IMR-90 (cell line): ENCODE results near the gene EIF4B. TPM values are rescaled to one million over a fixed set of nuclear protein-coding genes. Genes with fewer than 3 reads are reported as not detected.

Experiments
- ATAC-seq: fragments of 200-7000 bp; cut with Tn5 transposase; 2 replicates; pipeline ENCODE4 v1.9.1; 2020; ENCODE audit warnings: low read depth, mild to moderate bottlenecking, moderate library complexity
- BruUV-seq: library from RNA; stranded (reverse); fragments of 400-500 nt; replicated peaks from 2 replicates; lab custom pipeline; 2021; lab: Mats Ljungman, UMichigan
- CTCF ChIA-PET: fragments of 300-600 bp; formaldehyde crosslinking; extraction: SDS; loops from one replicate; lab custom pipeline; 2021; ENCODE audit warnings: antibody characterized with exemption; lab: Yijun Ruan, JAX
- POLR2A ChIA-PET: fragments of 300-600 bp; sonication (Branson Sonifier 250); formaldehyde crosslinking; loops from one replicate; lab custom pipeline; 2022; ENCODE audit warnings: antibody characterized with exemption; ENCODE audit not compliant: unreplicated experiment; lab: Charles Lee
- DNase-seq: peaks from one replicate; pipeline ENCODE4 v3.0.0; 2013
- H2AFZ ChIP-seq: replicated peaks from 2 replicates; pipeline ENCODE3; 2013; ENCODE audit warnings: low read length, mild to moderate bottlenecking; ENCODE audit not compliant: poor library complexity
- H2AK5ac ChIP-seq: 2 replicates; pipeline ENCODE4 v1.6.1; 2013; ENCODE audit warnings: low read depth, low read length, inconsistent platforms
- H2AK9ac ChIP-seq: replicated peaks from 2 replicates; pipeline ENCODE3; 2013; ENCODE audit warnings: mild to moderate bottlenecking, low read depth, low read length, moderate library complexity; ENCODE audit not compliant: poor library complexity
- H2BK120ac ChIP-seq: 2 replicates; pipeline ENCODE4 v1.6.1; 2013; ENCODE audit warnings: low read depth, low read length, inconsistent platforms
- H2BK15ac ChIP-seq: 3 replicates; pipeline ENCODE4 v1.6.1; 2013; ENCODE audit warnings: low read depth, low read length, inconsistent platforms
- H2BK20ac ChIP-seq: 2 replicates; pipeline ENCODE4 v1.6.1; 2013; ENCODE audit warnings: low read depth, mild to moderate bottlenecking, inconsistent platforms, low read length, moderate library complexity
- H2BK5ac ChIP-seq: 2 replicates; pipeline ENCODE4 v1.6.1; 2013; ENCODE audit warnings: mild to moderate bottlenecking, low read depth, low read length, inconsistent platforms; ENCODE audit not compliant: poor library complexity, severe bottlenecking
- H3K14ac ChIP-seq: replicated peaks from 2 replicates; pipeline ENCODE4 v1.6.1; 2013; ENCODE audit warnings: low read depth, low read length, inconsistent platforms
- H3K18ac ChIP-seq: 2 replicates; pipeline ENCODE4 v1.6.1; 2013; ENCODE audit warnings: low read depth, low read length, control low read depth
- H3K23ac ChIP-seq: 2 replicates; pipeline ENCODE4 v1.6.1; 2013; ENCODE audit warnings: low read depth, low read length, inconsistent platforms
- H3K27ac ChIP-seq: 2 replicates; pipeline ENCODE4 v1.5.1; 2013; ENCODE audit warnings: mild to moderate bottlenecking, control low read depth, low read length; ENCODE audit not compliant: insufficient read depth
- H3K27me3 ChIP-seq: 2 replicates; pipeline ENCODE4 v1.6.1; 2013; ENCODE audit warnings: low read length; ENCODE audit not compliant: control insufficient read depth, insufficient read depth
- H3K36me3 ChIP-seq: 2 replicates; pipeline ENCODE4 v1.6.1; 2013; ENCODE audit warnings: low read length, mixed read lengths; ENCODE audit not compliant: control insufficient read depth, insufficient read depth
- H3K4ac ChIP-seq: 2 replicates; pipeline ENCODE4 v1.6.1; 2013; ENCODE audit warnings: low read depth, low read length, inconsistent platforms
- H3K4me1 ChIP-seq: 2 replicates; pipeline ENCODE4 v1.6.1; 2013; ENCODE audit warnings: low read length, mixed read lengths; ENCODE audit not compliant: control insufficient read depth, insufficient read depth
- H3K4me2 ChIP-seq: 2 replicates; pipeline ENCODE4 v1.6.1; 2013; ENCODE audit warnings: low read depth, mild to moderate bottlenecking, control low read depth, low read length, moderate library complexity
- H3K4me3 ChIP-seq: 2 replicates; pipeline ENCODE4 v1.5.1; 2013; ENCODE audit warnings: low read depth, mild to moderate bottlenecking, control low read depth, low read length, moderate library complexity; ENCODE audit not compliant: insufficient read depth
- H3K56ac ChIP-seq: 2 replicates; pipeline ENCODE4 v1.6.1; 2013; ENCODE audit warnings: low read length, inconsistent platforms; ENCODE audit not compliant: insufficient read depth; ENCODE audit errors: extremely low read depth
- H3K79me1 ChIP-seq, 2 experiments: 2 replicates each; pipeline ENCODE4 v1.6.1; 2013; ENCODE audit warnings: low read length in 2 of 2, inconsistent platforms in 1 of 2, low read depth in 1 of 2
- H3K9ac ChIP-seq: 2 replicates; pipeline ENCODE4 v1.6.1; 2013; ENCODE audit warnings: low read depth, low read length, control low read depth
- H3K9me1 ChIP-seq: 2 replicates; pipeline ENCODE4 v1.6.1; 2013; ENCODE audit warnings: low read length, inconsistent platforms; ENCODE audit not compliant: insufficient read depth
- H3K9me3 ChIP-seq: 2 replicates; pipeline ENCODE4 v1.6.1; 2013; ENCODE audit warnings: low read length; ENCODE audit not compliant: control insufficient read depth, insufficient read depth
- H4K20me1 ChIP-seq: 2 replicates; pipeline ENCODE4 v1.6.1; 2013; ENCODE audit warnings: low read length, inconsistent platforms; ENCODE audit not compliant: insufficient read depth
- H4K5ac ChIP-seq: 2 replicates; pipeline ENCODE4 v1.6.1; 2013; ENCODE audit warnings: mild to moderate bottlenecking, low read depth, low read length, control low read depth
- H4K8ac ChIP-seq, 2 experiments: 2 replicates each; pipeline ENCODE4 v1.6.1; 2013; ENCODE audit warnings: low read depth in 2 of 2, low read length in 2 of 2, control low read depth in 1 of 2, inconsistent platforms in 1 of 2
- H4K91ac ChIP-seq: 2 replicates; pipeline ENCODE4 v1.6.1; 2013; ENCODE audit warnings: low read depth, low read length, inconsistent platforms; ENCODE audit not compliant: insufficient read depth
- CTCF ChIP-seq: conservative IDR thresholded peaks from 2 replicates; pipeline ENCODE4 v1.5.1; 2012; ENCODE audit warnings: mild to moderate bottlenecking, low read depth, low read length, improper control_type of control experiment
- MAFK ChIP-seq: IDR thresholded peaks from 2 replicates; pipeline ENCODE4 v1.6.1; 2012; ENCODE audit warnings: low read depth, low read length, improper control_type of control experiment
- WGBS, 2 experiments: methylation state at CpG; one replicate each; pipeline versions ENCODE4 v1.1.5 to v1.1.7; 2013; ENCODE audit warnings: missing lambda C conversion rate in 2 of 2; ENCODE audit not compliant: insufficient read length in 1 of 2; ENCODE audit errors: extremely low coverage in 2 of 2; 5-methylcytosine and 5-hydroxymethylcytosine counted together
- dilution Hi-C: fragments of 300-500 bp; cut with HindIII; formaldehyde crosslinking; loops from one replicate; pipeline ENCODE4 v1.14.3; 2018; ENCODE audit warnings: low sequenced_read_pairs; ENCODE audit not compliant: unreplicated experiment
- in situ Hi-C: fragments of 300-500 bp; cut with MboI; formaldehyde crosslinking; loops from 3 replicates; pipeline ENCODE4 v1.14.3; 2019; ENCODE audit warnings: low sequenced_read_pairs, inconsistent platforms, mixed read lengths
- intact Hi-C: fragments of 100-400 bp; cut with micrococcal nuclease; formaldehyde crosslinking; loops from 2 replicates; pipeline ENCODE4 v1.10.0; 2022
- polyA plus RNA-seq, 3 experiments: library from polyadenylated mRNA; depleted of rRNA; stranded (reverse); fragments of >200 nt; gene quantifications; 2 replicates each; pipeline ENCODE4 v1.2.3, GENCODE V29; 2012; ENCODE audit warnings: low replicate concordance in 1 of 3
- total RNA-seq: library from RNA; depleted of rRNA; stranded (reverse); fragments of >200 nt; gene quantifications from 2 replicates; pipeline ENCODE4 v1.2.3, GENCODE V29; 2012

EIF4B gene
- total and polyA plus RNA-seq, 2 of the 4 experiments (the other 2 are of a cell fraction), result 313 to 671 TPM

GRCh38 chr12:53060721-53061276 is 54.5 kb downstream of the EIF4B start:
- POLR2A ChIA-PET, result interaction anchor here (1.4 kb wide), 1 partner anchor 9 kb away, joined by 3 read pairs; no protein-coding TSS in a partner anchor
- ATAC-seq, result no peak
- in situ Hi-C loops, result no loop called here

More at GRCh38 chr12:53060721-53061276, 54.5 kb downstream of the EIF4B start:
- Histone ChIP-seq H3K9me3 (no peaks in the 10 kb centered on the region), H3K23ac (no peak overlapping the region), H2AK5ac (0 out of 2 replicates have a peak overlapping the region, but pooled peaks have one; percentile 24), H2BK5ac (no peak overlapping the region), H3K4me2 (no peak overlapping the region), H3K27ac (no peak overlapping the region), H3K79me1 (peaks cover 0 to 38% of the 10 kb centered on the region in 2 experiments; a peak in 2 of 4 replicates), H3K36me3 (peaks cover 84% of the 10 kb centered on the region), H3K4me1 (peaks cover 15% of the 10 kb centered on the region; the same call in 1 of the 2 replicates), H3K4me3 (no peak overlapping the region), H4K8ac (no peak overlapping the region), H2BK120ac (no peak overlapping the region), H3K56ac (no peak overlapping the region), H3K4ac (no peak overlapping the region), H2AK9ac (no peak overlapping the region), H4K5ac (no peak overlapping the region), H2AFZ (peak overlapping the region; percentile 16), H4K20me1 (peaks cover 9% of the 10 kb centered on the region), H3K9me1 (no peaks in the 10 kb centered on the region), H4K91ac (no peak overlapping the region), H3K18ac (no peak overlapping the region), H2BK15ac (no peak overlapping the region), H2BK20ac (no peak overlapping the region), H3K14ac (no peak overlapping the region), H3K27me3 (no peaks in the 10 kb centered on the region), H3K9ac (no peak overlapping the region)
- WGBS, 2 experiments, result 100% methylated on average over 3 of the region's 18 CpGs; no CpG with 5 or more reads in 1 of the 2 experiments
- CTCF ChIA-PET, result interaction anchor here (1.4 kb wide), 1 partner anchor 13 kb away, joined by 3 read pairs; no protein-coding TSS in a partner anchor
- TF ChIP-seq CTCF (no peak), MAFK (no peak)
- dilution Hi-C loops, result no loop called here
- no peak for DNase-seq
- BruUV-seq, result no TSS peak
- intact Hi-C loops, result no loop called here
